GM23248 (cell line): Measurements from ENCODE around the gene AIPL1.

ENCODE experiments used
- EZH2 ChIP-seq: fragments of 200-600 bp; sonication (generic); IDR thresholded peaks from 2 replicates; pipeline ENCODE4 v1.6.1; 2018; ENCODE audit warnings: antibody characterized with exemption, mild to moderate bottlenecking; ENCODE audit not compliant: insufficient read depth, poor library complexity, severe bottlenecking
- EZH2phosphoT487 ChIP-seq: fragments of 200-600 bp; sonication (generic); IDR thresholded peaks from 2 replicates; pipeline ENCODE4 v1.6.1; 2018; ENCODE audit warnings: antibody characterized with exemption, moderate library complexity, mild to moderate bottlenecking, low read depth; ENCODE audit not compliant: insufficient read depth

GRCh38 chr17:6381526-6382465 lies 53.1 kb downstream of the AIPL1 start:
- TF ChIP-seq EZH2 (no peak), EZH2phosphoT487 (no peak)
